NCI-H1048 (cell line): ENCODE results near the gene TTYH3.

Source experiments
- DNase-seq: peaks from one replicate; lab custom pipeline; 2025; lab: John Stamatoyannopoulos, UW

Gene TTYH3

GRCh38 chr7:2708547-2709310 lies 76.9 kb downstream of the TTYH3 start:
- no peak for DNase-seq

DNA sequence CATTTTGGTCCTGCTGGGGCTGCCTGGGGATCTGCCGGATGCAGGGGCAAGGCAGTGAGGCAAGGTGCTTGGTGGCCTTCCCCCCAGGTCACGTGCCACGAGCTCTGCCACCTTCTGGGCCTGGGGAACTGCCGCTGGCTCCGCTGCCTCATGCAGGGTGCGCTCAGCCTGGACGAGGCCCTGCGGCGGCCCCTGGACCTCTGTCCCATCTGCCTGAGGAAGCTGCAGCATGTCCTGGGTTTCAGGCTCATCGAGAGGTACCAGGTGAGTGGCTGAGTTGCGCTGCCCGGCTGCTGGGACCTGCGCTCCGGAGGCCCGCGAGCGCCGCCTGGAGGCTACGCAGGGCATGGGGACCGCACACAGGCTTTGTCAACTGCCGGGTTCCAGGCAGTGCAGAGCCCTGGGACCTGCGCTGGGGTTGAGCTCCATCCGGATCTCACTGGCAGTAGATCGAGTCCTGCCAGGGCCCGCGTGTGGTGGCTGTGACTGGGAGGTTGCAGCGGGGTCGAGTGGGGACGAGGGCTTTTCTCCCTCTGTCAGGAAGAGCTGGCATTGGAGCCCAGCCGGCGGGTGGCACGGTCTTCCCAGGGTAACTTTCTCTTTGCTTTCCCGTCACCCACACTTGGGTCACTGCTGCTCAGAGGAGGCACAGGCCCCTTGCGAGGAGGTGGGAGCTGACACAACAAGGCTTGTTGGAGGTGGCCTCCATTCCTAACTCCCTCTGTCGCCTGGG lies 77.9 kb downstream of the TTYH3 start:
- peak; percentile 21 for DNase-seq

DNA sequence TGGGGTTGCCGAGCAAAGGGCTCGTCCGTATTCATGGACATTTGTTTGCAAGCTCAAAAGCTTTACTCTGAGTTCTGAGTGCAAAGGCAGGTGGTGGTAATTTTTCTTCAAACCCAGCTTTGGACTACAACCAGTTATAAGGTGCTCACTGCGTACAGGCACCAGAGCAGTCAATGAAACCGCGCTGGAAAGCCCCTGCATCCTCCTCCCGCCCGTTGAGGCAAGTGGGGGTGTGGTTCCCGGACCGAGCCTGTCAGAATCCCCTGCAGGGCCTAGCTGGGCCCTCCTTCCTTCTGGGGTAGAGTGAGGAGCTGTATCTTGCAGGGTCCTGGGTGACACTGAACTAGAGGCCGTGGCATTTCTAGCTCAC lies 78.5 kb downstream of the TTYH3 start:
- no peak for DNase-seq

GRCh38 chr7:2710901-2711551 lies 79.2 kb downstream of the TTYH3 start:
- no peak for DNase-seq

DNA sequence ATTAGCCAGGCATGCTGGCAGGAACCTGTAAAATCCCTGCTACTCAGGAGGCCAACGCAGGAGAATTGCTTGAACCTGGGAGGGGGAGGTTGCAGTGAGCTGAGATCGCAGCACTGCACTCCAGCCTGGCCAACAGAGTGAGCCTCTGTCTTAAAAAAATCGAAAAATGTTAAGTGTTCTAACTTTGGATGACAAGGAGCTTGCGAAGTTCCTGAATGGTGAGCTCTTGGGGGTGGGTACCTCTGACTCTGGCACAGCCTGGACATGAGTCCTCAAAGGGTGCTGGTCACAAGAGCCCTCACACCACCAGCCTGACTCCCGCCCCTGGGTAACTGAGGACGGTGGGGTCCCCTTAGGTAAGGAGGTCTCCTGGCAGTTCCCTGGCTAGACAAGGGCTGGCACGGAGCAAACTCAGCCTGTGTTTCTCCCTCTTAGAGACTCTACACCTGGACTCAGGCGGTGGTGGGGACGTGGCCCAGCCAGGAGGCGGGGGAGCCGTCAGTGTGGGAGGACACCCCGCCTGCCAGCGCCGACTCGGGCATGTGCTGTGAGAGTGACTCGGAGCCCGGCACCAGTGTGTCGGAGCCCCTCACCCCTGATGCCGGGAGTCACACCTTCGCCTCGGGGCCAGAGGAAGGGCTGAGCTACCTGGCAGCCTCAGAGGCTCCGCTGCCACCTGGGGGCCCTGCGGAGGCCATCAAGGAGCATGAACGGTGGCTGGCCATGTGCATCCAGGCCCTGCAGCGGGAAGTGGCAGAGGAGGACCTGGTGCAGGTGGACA lies 80.3 kb downstream of the TTYH3 start:
- no peak for DNase-seq

- no peak for DNase-seq
Observed at GRCh38 chr7:2713370-2713769, 81.6 kb downstream of the TTYH3 start.

- no peak for DNase-seq
Observed at GRCh38 chr7:2713978-2714377, 82.2 kb downstream of the TTYH3 start.
